Fibroblast of the aortic adventitia (primary cell): ENCODE results near the gene THRA. TPM values are rescaled to one million over a fixed set of nuclear protein-coding genes. Genes with fewer than 3 reads are reported as not detected.
"Not testable (repeated sequence)": the region's sequence is repeated elsewhere in the genome, so short reads cannot be mapped to it uniquely, and the experiment has no call there.

Experiments used
- DNase-seq: peaks from one replicate; pipeline ENCODE4 v3.0.0-alpha.2; 2010; ENCODE audit warnings: low read depth
- H3K4me3 ChIP-seq: 2 replicates; pipeline ENCODE4 v1.5.1; 2011; ENCODE audit warnings: low read depth, mild to moderate bottlenecking, control low read depth, low read length, moderate library complexity
- small RNA-seq: library from RNA; depleted of rRNA; stranded (forward); fragments of <200 nt; gene quantifications from one replicate; pipeline ENCODE3, GENCODE V24; 2012
- total RNA-seq: library from RNA; depleted of rRNA; stranded (reverse); fragments of >200 nt; gene quantifications from 2 replicates; pipeline ENCODE4 v1.2.3, GENCODE V29; 2012; ENCODE audit warnings: low replicate concordance
- TF ChIP-seq, protein P1 (sequence below): IDR thresholded peaks from 2 replicates; pipeline ENCODE4 v1.5.1; 2011; ENCODE audit warnings: mild to moderate bottlenecking, low read length, control low read depth, inconsistent platforms; ENCODE audit not compliant: insufficient read depth

THRA gene
- total RNA-seq, 1 donor, result 23.0 TPM

DNA sequence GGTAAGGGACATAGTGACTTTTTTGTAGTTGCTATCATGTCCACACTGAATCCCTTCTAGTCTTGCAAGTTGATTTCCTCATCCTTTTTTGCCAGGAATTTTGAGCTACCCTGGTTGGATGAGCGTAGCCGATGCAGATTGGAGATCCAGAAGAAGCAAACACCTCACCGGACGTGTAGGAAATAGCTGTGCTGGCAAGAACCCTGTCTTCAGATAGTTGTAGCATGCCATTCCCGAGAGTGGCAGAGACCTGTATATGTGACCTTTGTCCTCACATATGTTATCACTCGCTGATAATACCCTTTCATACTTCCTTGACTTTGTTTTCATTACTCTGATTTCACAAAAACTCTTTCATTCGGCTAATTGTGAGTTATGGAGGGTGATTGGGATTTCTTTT is 71.4 kb downstream of the THRA start:
- H3K4me3 ChIP-seq, result no peak overlapping the region
- DNase-seq, result no peak
- TF ChIP-seq, protein P1, sequence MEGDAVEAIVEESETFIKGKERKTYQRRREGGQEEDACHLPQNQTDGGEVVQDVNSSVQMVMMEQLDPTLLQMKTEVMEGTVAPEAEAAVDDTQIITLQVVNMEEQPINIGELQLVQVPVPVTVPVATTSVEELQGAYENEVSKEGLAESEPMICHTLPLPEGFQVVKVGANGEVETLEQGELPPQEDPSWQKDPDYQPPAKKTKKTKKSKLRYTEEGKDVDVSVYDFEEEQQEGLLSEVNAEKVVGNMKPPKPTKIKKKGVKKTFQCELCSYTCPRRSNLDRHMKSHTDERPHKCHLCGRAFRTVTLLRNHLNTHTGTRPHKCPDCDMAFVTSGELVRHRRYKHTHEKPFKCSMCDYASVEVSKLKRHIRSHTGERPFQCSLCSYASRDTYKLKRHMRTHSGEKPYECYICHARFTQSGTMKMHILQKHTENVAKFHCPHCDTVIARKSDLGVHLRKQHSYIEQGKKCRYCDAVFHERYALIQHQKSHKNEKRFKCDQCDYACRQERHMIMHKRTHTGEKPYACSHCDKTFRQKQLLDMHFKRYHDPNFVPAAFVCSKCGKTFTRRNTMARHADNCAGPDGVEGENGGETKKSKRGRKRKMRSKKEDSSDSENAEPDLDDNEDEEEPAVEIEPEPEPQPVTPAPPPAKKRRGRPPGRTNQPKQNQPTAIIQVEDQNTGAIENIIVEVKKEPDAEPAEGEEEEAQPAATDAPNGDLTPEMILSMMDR, result no peak

- TF ChIP-seq, protein P1, result no peak
- no peak for DNase-seq
- H3K4me3 ChIP-seq, result no peak overlapping the region
Measured at GRCh38 chr17:40135817-40136216, 73.1 kb downstream of the THRA start.

DNA sequence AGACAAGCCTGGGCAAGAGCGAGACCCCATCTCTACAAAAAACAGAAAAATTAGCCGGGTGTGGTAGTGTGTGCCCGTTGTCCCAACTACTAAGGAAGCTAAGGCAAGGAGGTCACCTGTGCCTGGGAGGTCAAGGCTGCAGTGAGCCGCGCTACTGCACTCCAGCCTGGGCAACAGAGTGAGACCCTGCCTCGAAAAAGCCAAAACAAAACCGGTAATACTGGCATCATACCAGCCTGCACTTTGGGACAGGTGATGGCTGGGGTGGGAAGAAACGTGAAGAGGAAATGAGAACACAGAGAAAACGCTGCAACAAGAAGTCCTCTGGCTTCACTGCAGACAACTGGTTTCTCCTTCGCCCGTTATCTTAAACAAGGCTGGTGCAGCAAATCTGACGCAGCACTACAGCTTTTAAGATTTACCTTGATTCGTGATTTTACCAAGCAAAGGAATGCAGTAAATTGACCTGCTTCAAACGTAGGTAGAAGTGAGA is 76.8 kb downstream of the THRA start:
- no peak for DNase-seq
- TF ChIP-seq, protein P1, result no peak

DNA sequence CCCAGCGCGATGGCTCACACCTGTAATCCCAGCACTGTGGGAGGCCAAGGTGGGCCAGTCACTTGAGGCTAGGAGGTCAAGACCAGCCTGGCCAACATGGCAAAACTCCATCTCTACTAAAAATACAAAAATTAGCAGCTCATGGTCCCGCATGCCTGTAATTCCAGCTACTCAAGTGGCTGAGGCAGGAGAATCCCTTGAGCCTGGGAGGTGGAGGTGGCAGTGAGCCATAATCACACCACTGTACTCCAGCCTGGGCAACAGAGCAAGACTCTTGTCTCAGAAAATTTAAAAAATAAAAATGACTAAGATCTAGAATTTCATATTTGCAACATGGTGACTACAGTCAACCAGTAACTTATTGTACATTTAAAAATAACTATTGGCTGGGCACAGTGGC is 80.4 kb downstream of the THRA start:
- not testable (repeated sequence) for DNase-seq, H3K4me3 ChIP-seq

More for the DNA sequence above, 76.8 kb downstream of the THRA start:
- peak overlapping the region; percentile 69 for H3K4me3 ChIP-seq

Small RNAs within 50 kb of the gene (small RNA-seq; reads per million reads assigned to genes)
- gene SNORD124, result 577 reads per million, percentile 99 among the genes with 10 or more reads in this experiment

Other genes starting within 250 kb of the THRA start
- not detected in 2 replicates for gene IKZF3, start 198.7 kb upstream of the THRA start, total RNA-seq
- not detected in 2 replicates for gene ZPBP2, start 194.8 kb upstream of the THRA start, total RNA-seq
- 3.5 and 39.4 TPM in 2 replicates for gene GSDMB, start 144.3 kb upstream of the THRA start, total RNA-seq
- gene ORMDL3, start 135.4 kb upstream of the THRA start, total RNA-seq, result 46.9 and 71.7 TPM in 2 replicates
- not detected in 2 replicates for gene LRRC3C, start 135.2 kb upstream of the THRA start, total RNA-seq
- not detected in 2 replicates for gene GSDMA, start 100.0 kb upstream of the THRA start, total RNA-seq
- gene PSMD3, start 82.2 kb upstream of the THRA start, total RNA-seq, result 41.9 and 73.5 TPM in 2 replicates
- gene CSF3, start 47.5 kb upstream of the THRA start, total RNA-seq, result 0.25 TPM in 1 of 2 replicates, not detected in the other
- 42.8 and 68.1 TPM in 2 replicates for gene MED24, start 8.6 kb upstream of the THRA start, total RNA-seq
- 2.8 and 6.5 TPM in 2 replicates for gene NR1D1, start 37.6 kb downstream of the THRA start, total RNA-seq
- gene MSL1, start 59.0 kb downstream of the THRA start, total RNA-seq, result 64.1 and 162 TPM in 2 replicates
- 53.3 and 83.6 TPM in 2 replicates for gene CASC3, start 77.6 kb downstream of the THRA start, total RNA-seq
- 2.1 and 3.8 TPM in 2 replicates for gene RAPGEFL1, start 114.5 kb downstream of the THRA start, total RNA-seq
- gene WIPF2, start 156.3 kb downstream of the THRA start, total RNA-seq, result 4.1 and 9.6 TPM in 2 replicates
- 2.9 and 40.4 TPM in 2 replicates for gene CDC6, start 224.9 kb downstream of the THRA start, total RNA-seq
- gene RARA, start 246.2 kb downstream of the THRA start, total RNA-seq, result 16.0 and 25.2 TPM in 2 replicates